OCI-M1 (cell line): ENCODE measurements around the gene FARS2.

ENCODE experiments used
- DNase-seq: peaks from one replicate; lab custom pipeline; 2025; lab: John Stamatoyannopoulos, UW

The FARS2 gene

GRCh38 chr6:5695260-5696245, 434.2 kb downstream of the FARS2 start:
- DNase-seq, result peak; percentile 22

GRCh38 chr6:5697508-5697907, 436.2 kb downstream of the FARS2 start:
- DNase-seq, result no peak

DNA sequence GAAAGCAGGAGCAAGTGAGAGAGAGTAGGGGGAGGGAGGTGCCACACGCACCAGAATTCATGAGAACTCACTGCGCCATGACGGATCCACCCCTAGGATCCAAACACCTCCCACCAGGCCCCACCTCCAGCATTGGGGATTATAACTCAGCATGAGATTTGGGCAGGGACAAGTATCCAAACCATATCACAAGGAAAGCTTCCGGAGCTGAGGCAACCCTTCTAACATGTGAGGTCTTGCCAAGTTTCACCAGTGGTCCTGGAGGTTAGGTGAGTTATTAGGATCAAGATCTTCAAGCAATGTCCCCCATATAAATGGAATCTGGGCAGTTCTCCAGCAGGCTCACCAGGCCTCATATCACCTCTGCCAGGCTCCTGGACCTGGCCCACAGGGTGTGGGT, 437.0 kb downstream of the FARS2 start:
- DNase-seq, result no peak

GRCh38 chr6:5699064-5699463, 437.8 kb downstream of the FARS2 start:
- DNase-seq, result peak; percentile 16

- no peak for DNase-seq
Measured at GRCh38 chr6:5701174-5701573, 439.9 kb downstream of the FARS2 start.

DNA sequence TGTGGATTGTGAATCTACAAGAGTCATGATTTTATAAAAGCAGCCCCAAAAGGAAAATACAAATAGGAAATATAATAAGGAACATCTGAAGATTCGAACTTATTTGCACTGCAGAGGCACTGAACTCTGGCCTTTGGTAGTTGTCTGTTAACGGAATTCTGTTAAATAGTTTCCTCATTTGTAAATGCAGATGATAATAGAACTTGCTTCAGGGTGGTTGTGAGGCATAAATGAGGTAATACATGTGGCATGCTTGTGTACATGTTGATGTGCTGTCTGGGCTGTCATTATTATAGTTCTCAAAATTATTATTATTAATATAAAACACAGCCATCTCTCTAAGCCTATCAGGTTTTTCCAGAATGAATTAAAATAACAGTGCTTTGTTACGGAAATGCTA, 443.4 kb downstream of the FARS2 start:
- DNase-seq, result no peak

GRCh38 chr6:5705252-5705651, 443.9 kb downstream of the FARS2 start:
- no peak for DNase-seq

- no peak for DNase-seq
Measured at GRCh38 chr6:5706124-5707033, 445.1 kb downstream of the FARS2 start.

DNA sequence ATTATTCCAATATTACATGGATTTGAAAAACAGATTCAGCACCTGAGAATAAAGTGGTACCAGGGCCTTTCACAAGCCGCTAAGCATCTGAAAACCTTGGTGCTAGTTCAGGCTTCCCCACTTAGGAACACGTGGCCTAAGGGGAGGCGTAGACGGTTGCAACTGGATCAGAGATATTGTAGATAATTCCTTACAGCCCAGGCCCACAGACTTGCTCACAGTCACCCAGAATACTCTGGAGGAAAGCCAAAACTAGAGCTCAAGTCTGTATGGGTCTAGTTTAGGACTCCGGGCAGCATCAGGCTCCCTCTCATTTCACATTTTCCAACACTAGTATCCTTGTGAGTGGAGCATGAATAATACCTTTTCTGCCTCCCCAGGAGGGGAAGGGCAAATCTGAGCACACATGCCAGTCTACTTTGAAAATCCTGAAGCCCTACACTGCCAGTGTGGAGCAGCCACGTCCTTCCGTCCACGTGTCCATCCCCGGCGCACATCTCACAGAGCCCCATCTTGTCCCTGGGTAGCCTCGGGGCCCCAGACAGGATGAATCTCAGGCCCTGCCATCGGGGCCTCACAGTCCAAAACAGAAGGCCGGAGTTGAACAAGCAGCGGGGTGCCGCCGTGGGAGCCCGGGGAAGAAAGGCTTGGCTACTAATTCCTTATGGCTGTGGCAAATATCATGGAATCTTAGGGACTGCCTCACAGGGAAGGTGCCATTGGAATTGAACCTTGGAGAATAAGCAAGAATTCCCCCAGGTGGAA, 446.1 kb downstream of the FARS2 start:
- DNase-seq, result no peak

DNA sequence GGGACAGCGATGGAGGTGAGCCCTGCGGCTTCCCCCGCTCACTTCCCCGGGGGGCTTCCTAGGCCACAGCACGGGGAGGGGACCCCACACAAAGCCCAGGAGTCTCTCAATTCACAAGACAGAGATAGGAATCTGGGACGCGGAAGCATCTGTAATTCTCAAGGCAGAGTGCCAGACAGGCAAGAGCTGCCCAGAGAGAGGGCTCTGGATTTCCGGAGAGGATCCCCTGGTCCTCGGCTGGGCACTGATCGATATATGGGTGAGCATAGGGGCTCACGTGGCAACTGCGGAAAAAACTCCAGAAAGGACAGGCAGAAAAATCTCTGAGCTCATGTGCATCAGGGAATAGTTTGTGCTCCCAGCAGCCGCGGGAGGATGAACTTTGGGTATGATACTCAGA, 449.2 kb downstream of the FARS2 start:
- DNase-seq, result no peak

- no peak for DNase-seq
Measured at GRCh38 chr6:5710936-5711335, 449.6 kb downstream of the FARS2 start.

DNA sequence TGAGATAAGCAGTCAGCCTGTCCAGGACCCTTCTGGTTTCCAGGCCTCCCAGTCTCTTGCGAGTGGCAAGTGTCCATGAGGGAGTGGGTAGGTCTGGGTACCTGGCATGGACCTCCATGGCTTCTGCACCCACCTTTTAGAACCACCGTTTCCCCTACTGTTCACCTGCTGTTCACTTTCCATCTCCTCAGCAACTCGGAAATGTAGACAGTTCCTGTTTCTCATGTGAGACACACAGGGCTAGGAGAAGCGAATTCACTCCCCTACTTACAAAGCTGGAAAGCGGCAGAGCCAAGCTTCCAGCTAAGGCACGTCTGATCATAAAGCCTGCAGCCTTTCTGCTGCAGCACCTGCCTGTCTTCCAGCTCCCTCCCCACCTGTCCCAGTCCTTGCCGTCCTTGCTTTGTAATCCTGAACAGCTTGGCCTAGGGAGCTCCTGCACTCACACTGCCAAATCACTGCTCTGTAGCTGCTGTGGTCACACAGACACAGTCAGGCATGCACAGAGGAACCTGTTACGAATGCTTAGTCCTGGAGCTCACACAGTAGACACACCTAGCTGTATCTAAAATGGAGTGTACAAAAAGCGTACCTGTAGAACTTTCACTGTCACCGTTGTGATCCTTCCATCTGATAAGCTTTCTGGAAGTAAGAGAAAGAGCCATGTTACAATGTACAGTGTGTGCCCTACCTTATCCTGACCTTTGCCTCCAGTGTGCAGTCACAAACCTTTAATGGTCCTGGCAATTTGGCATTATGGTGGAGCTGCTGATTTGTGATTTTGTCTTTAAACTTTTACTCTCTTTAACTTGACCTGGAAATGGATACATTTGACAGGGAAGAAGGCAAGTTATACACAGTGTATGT, 451.3 kb downstream of the FARS2 start:
- DNase-seq, result no peak

- DNase-seq, result no peak
Measured at GRCh38 chr6:5713519-5713918, 452.2 kb downstream of the FARS2 start.

- DNase-seq, result peak; percentile 75
Measured at GRCh38 chr6:5718231-5718947, 457.1 kb downstream of the FARS2 start.

DNA sequence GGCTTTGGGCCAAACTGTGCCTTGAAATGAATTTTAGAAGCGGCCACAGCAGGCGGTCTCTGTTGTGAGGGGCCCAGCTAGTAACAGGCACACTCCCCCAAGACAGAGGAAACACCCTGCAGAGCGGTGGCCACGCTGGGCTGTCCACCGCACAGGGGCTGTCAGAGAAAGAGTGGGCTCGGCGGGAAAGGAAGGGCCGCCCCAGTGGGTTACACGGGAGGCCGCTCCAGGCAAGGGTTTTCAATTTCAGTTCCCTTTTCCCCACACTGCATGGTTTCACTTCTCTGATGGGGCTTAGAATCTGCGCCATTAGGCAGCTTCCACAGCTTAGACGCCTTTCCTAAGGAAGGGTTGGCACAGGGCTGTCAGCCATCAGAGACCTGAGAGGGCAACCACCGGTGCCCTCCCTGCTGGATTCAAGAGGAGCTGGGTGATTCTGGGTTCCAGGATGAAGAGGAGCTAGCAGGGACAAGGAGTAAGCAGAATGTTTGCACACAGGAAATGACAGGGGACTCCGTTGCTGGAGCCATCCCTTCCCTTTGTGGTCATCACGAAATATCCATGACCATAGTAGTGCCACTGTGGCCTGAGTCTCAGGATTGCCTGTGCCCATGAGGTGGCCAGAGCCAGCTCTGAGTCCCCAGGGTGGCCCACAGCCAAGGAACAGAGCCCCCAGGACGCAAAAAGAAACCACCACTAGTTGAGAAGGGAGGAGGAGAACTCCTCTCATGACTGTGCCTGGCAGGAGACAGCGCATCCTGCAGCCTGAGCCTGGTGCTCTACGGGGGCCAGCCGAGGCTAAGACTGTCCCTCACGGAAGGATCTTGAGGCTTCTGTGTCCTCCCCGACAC, 462.8 kb downstream of the FARS2 start:
- DNase-seq, result no peak

DNA sequence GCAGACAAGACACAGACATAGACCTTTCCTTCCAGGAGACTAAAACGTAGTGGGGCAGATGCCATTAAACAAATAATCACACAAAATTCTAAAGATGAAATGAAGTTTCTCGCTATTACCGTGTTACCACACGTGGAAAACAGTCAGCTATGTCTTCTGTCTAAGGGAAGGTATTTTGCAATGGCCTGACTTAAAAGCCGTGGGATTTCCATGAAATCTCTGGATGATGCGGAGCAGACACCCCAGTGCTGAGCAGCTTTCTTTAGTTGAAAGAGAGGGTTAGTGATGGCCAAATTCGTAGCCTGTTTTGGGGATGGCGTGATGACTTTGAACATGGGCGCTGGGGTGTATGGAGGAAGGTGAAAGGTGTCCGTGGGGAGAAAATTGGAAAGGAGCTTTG, 463.6 kb downstream of the FARS2 start:
- no peak for DNase-seq

GRCh38 chr6:5726976-5727718, 465.8 kb downstream of the FARS2 start:
- no peak for DNase-seq

GRCh38 chr6:5728351-5729079, 467.2 kb downstream of the FARS2 start:
- DNase-seq, result no peak
